Prostate gland (tissue), 2 donors: ENCODE results near the gene LRRC8A. TPM values are rescaled to one million over a fixed set of nuclear protein-coding genes. Genes with fewer than 3 reads are reported as not detected.

Experiments
- DNase-seq: peaks from one replicate; pipeline ENCODE4 v3.0.0-alpha.2; 2019; ENCODE audit warnings: low spot score
- H3K27ac ChIP-seq, 2 donors: fragments of 200-600 bp; sonication (generic); 2 replicates each; pipeline ENCODE4 v1.5.1; 2017 to 2019
- H3K27me3 ChIP-seq: fragments of 200-600 bp; sonication (generic); replicated peaks from 2 replicates; pipeline ENCODE4 v1.5.1; 2019; ENCODE audit not compliant: insufficient read depth
- H3K36me3 ChIP-seq, 2 donors: fragments of 200-600 bp; sonication (generic); 1 replicate in 1 of 2; 2 replicates in 1 of 2; pipeline versions ENCODE4 v1.5.1 to v1.8.1; 2017 to 2019
- H3K4me1 ChIP-seq: fragments of 200-600 bp; sonication (generic); replicated peaks from 2 replicates; pipeline ENCODE4 v1.5.1; 2019
- H3K4me3 ChIP-seq, 2 donors: fragments of 200-600 bp; sonication (generic); 2 replicates each; pipeline ENCODE4 v1.5.1; 2017 to 2019
- H3K9me3 ChIP-seq: fragments of 200-600 bp; sonication (generic); 2 replicates; pipeline ENCODE4 v1.5.1; 2017
- CTCF ChIP-seq, 4 experiments: fragments of 200-600 bp in 2 of 4; fragments of 450-650 bp in 2 of 4; sonication (generic) in 2 of 4; IDR thresholded peaks; 1 replicate in 3 of 4; 2 replicates in 1 of 4; pipeline ENCODE4 v1.5.1; 2016 to 2019; ENCODE audit warnings: antibody characterized with exemption in 4 of 4, mild to moderate bottlenecking in 2 of 4, moderate library complexity in 2 of 4
- POLR2A ChIP-seq: fragments of 450-650 bp; IDR thresholded peaks from one replicate; pipeline ENCODE4 v1.6.1; 2016; ENCODE audit warnings: antibody characterized with exemption, mild to moderate bottlenecking
- POLR2AphosphoS5 ChIP-seq: sonication (generic); formaldehyde crosslinking; IDR thresholded peaks from one replicate; pipeline ENCODE4 v1.6.1; 2017; ENCODE audit warnings: antibody characterized with exemption
- WGBS: methylation state at CpG from one replicate; pipeline ENCODE4 v1.1.5; 2018; 5-methylcytosine and 5-hydroxymethylcytosine counted together
- intact Hi-C: fragments of 100-400 bp; cut with DNase I; formaldehyde crosslinking; loops from one replicate; pipeline ENCODE4 v1.14.2; 2022
- total RNA-seq, 2 donors: library from RNA; depleted of rRNA; stranded (reverse); fragments of >200 nt; gene quantifications; one replicate each; pipeline ENCODE4 v1.1.0, GENCODE V29; 2016

Gene LRRC8A
- total RNA-seq, 2 donors from 2014 or later, result 78.2 to 78.8 TPM

GRCh38 chr9:128877852-128878251 lies 4.1 kb upstream of the LRRC8A start:
- 68% methylated on average over 5 of the region's 5 CpGs for WGBS

GRCh38 chr9:128882677-128883603 lies 1.0 kb downstream of the LRRC8A start:
- no peak for TF ChIP-seq POLR2AphosphoS5
- no peak for TF ChIP-seq CTCF (IDR thresholded peaks at IDR 0.05)
- TF ChIP-seq POLR2A, result no peak
- WGBS, result 0% methylated on average over 19 of the region's 19 CpGs
- Histone ChIP-seq H3K4me1 (peaks cover 21% of the 10 kb centered on the region), H3K27me3 (no peaks in the 10 kb centered on the region), H3K9me3 (no peaks in the 10 kb centered on the region), H3K4me3 (peak overlapping the region; percentile 97 to 100), H3K36me3 (no peaks in the 10 kb centered on the region), H3K27ac (peak overlapping the region; percentile 97 to 98)
- intact Hi-C loops, result loop anchor here (2.0 to 5.0 kb wide), 2 partner anchors 39 to 54 kb away; partner anchors contain the start of genes PHYHD1 and SPOUT1
- no peak for DNase-seq

More at GRCh38 chr9:128877852-128878251, 4.1 kb upstream of the LRRC8A start:
- TF ChIP-seq POLR2A, result no peak
- TF ChIP-seq POLR2AphosphoS5, result no peak
- TF ChIP-seq CTCF (IDR thresholded peaks at IDR 0.05), result no peak
- Histone ChIP-seq H3K4me1 (peaks cover 3% of the 10 kb centered on the region), H3K4me3 (no peak overlapping the region), H3K27ac (peak overlapping the region; percentile 68 to 97), H3K27me3 (no peaks in the 10 kb centered on the region), H3K36me3 (no peaks in the 10 kb centered on the region), H3K9me3 (no peaks in the 10 kb centered on the region)
- no peak for DNase-seq
- intact Hi-C loops, result no loop called here

- Histone ChIP-seq H3K9me3 (no peaks in the 10 kb centered on the region), H3K36me3 (no peaks in the 10 kb centered on the region), H3K27me3 (no peaks in the 10 kb centered on the region), H3K4me3 (peak overlapping the region in 1 of 2 donors; percentile 97), H3K27ac (peak overlapping the region; percentile 61 to 97), H3K4me1 (peaks cover 23% of the 10 kb centered on the region)
- intact Hi-C loops, result loop anchor here (5.0 kb wide), 1 partner anchor 38 kb away; the partner anchor contains the start of gene PHYHD1
- TF ChIP-seq POLR2AphosphoS5 (no peak), POLR2A (no peak), CTCF (IDR thresholded peaks at IDR 0.05) (no peak)
- WGBS, result 81% methylated on average over 2 of the region's 2 CpGs
- DNase-seq, result no peak
These were observed 2.2 kb downstream of the LRRC8A start for GRCh38 chr9:128884164-128884563.

GRCh38 chr9:128885376-128885775 lies 3.4 kb downstream of the LRRC8A start:
- Histone ChIP-seq H3K27ac (peak overlapping the region; percentile 39 to 61), H3K4me1 (peaks cover 27% of the 10 kb centered on the region), H3K9me3 (no peaks in the 10 kb centered on the region), H3K4me3 (no peak overlapping the region), H3K36me3 (no peaks in the 10 kb centered on the region), H3K27me3 (no peaks in the 10 kb centered on the region)
- intact Hi-C loops, result no loop called here
- no peak for DNase-seq
- 74% methylated on average over 8 of the region's 8 CpGs for WGBS
- TF ChIP-seq POLR2A, result no peak
- no peak for TF ChIP-seq CTCF (IDR thresholded peaks at IDR 0.05)
- no peak for TF ChIP-seq POLR2AphosphoS5
